Stimulated activated CD4-positive, alpha-beta T cell treated with anti-CD3 and anti-CD28 coated beads, Interleukin-15, amount 100 ng/mL, for 1 hour (primary cell): ENCODE results near the gene PDCL2.

ENCODE experiments used
- DNase-seq, 2 donors: peaks; one replicate each; pipeline ENCODE4 v3.0.0-alpha.2; 2020; ENCODE audit warnings: low read depth in 1 of 2, low spot score in 1 of 2

PDCL2 gene

GRCh38 chr4:55540271-55540670, 51.8 kb downstream of the PDCL2 start:
- no peak for DNase-seq

DNA sequence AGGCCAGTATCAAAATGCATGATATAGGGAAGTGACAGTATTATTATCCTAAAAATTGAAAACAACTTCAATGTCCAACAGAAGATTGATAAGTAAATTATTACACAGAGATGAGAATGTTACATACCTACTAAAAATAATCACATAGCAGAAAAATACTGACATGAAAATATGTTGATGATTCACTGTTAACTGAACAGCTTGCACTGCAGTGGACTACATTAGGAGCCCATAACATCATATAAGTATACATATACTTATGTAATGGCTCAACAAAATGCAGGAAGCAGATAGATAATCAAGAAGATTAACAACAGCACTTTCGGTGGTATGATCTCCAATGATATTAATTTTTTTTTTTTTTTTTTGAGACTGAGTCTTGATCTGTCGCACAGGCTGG, 52.4 kb downstream of the PDCL2 start:
- no peak for DNase-seq

DNA sequence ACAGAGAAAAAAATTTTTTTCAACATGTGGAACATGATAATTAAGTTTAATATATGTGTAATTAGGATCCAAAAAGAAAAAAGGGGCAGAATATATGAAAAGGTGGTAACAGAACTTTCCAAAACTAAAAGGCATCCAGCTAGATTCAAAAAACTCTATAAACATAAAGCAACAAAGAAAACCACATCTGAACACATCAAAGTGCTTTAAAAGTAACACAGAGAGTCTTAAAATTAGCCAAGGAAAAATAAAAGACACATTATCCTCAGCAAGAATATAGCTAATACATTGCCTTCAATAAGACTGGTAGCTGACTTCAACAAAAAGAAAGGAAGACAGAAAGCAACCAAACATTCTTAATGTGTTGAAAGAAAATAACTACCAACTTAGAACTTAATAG, 53.5 kb downstream of the PDCL2 start:
- DNase-seq = no peak

DNA sequence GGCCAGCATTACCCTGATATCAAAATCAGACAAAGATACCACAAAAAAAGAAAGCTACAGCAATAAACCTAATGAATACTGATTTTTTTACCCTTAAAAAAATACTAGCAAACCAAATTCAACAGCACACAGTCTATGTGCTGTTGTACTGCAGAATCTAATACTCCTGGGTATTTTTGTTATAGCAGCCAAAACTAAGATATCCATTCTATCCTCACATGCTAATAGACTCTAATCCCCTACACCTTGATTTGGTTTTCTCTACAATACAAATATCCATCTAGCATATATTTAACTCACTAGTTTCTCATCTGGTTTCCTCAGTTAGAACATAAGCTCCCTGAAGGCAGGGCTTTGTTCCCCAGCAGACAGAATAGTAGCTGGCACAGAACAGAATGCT, 57.7 kb downstream of the PDCL2 start:
- DNase-seq = no peak

DNA sequence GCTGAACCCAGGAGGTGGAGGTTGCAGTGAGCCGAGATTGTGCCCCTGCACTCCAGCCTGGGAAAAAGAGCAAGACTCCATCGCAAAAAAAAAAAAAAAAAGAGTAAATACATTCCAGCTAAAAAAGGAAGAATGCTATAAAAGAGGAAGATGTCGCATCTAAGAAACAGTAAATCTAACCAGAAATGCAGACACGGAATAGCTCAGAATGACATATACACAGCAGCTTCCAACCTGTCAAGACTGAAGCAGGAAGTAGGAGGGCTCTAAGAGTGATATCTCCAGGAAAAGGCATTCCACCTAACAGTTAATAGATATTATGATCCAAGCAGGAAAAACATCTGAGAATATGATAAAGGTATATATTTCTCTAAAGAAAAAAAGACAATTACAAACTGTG, 61.4 kb downstream of the PDCL2 start:
- DNase-seq = no peak

- no peak for DNase-seq
Measured at GRCh38 chr4:55530167-55530566, 61.9 kb downstream of the PDCL2 start.

DNA sequence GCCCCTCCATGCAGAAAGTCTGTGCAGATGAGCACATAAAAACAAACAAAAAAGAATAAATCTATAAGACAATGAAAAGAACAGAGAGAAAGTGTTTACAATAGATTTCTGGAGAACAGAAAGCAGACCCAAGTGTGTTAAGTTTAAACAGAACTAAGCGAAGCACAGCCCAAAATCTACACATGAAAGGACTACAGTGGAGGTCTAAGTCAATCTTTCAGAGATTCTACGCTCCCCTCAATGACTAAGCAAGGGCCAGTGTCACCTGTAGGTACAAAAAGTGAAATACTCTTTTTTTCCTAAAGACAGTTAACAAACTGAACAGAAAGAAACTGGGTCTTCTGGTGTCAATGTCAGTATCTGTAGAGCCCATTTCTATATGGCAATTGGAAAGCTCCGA, 63.6 kb downstream of the PDCL2 start:
- no peak for DNase-seq

- DNase-seq = no peak
Measured at GRCh38 chr4:55524844-55525571, 67.0 kb downstream of the PDCL2 start.

- DNase-seq = no peak
Measured at GRCh38 chr4:55518442-55518841, 73.6 kb downstream of the PDCL2 start.

- DNase-seq = no peak
Measured at GRCh38 chr4:55517526-55518229, 74.4 kb downstream of the PDCL2 start.

DNA sequence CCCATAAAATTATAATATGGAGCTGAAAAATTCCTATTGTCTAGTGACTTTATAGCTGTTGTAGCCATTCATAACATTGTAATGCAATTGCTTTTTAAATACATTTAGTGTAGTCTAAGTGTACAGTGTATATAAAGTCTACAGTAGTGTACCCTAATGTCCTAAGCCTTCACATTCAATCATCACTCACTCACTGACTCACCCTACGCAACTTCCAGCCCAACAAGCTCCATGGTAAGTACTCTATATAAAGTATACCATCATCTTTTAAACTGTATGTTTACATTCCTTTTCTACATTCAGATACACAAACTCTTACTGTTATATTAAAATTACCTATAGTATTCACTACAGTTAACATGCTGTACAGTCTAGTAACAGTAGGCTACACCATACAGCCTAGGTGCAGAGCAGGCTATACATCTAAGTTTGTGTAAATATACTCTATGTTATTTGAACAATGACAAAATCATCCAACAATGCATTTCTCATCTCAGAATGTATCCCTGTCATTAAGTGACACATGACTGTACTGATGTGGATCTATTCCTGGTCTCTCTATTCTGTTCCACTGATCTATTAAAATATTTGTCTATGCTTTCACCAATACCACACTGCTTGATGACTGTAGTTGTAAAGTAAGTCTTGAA, 79.0 kb downstream of the PDCL2 start:
- no peak for DNase-seq

GRCh38 chr4:55512077-55512476, 80.0 kb downstream of the PDCL2 start:
- no peak for DNase-seq

DNA sequence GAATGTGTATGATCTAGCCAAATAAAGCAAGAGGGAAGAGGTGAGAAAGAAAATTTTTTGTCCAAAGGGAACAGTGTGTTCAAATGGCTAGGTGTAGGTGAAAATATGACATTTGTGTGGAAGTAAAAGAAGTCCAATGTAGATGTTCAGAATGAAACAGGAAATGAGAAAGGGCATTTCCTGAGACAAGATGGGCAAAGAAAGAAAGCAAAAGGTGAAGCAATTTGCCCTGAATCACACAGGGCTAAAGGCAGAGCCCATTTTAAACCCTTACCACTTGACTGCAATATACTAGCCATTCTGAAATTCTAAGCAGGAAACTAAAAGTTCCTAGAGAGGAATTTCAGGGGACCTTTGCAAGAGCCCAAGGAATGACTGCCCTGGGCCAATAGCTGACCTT, 81.4 kb downstream of the PDCL2 start:
- DNase-seq = no peak

DNA sequence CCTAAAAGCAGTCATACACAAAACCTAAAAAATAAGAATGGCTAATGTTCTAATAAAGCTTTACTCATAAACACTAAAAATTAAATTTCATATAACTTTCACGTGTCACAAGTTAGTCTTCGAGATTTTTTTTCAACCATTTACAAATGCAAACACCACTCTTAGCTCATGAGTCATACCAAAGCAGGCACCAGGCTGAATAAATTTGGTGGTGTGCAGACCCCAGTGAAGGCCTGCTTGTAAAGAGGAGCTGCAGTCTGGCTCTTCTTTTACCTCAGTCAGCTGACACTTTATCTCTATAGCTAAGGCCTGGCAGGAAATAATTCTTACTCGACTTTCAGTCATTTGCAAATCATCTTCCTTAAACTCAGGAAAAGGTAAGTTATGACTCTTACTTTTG, 82.8 kb downstream of the PDCL2 start:
- no peak for DNase-seq

- no peak for DNase-seq
Measured at GRCh38 chr4:55507612-55508011, 84.4 kb downstream of the PDCL2 start.
